Inferior parietal cortex (tissue), 1 donor: Measurements from ENCODE around the gene TMEM176B.
"Not testable (repeated sequence)": the region's sequence is repeated elsewhere in the genome, so short reads cannot be mapped to it uniquely, and the experiment has no call there.

Experiments
- DNase-seq: peaks from one replicate; pipeline ENCODE4 v3.0.0-alpha.2; 2016; ENCODE audit errors: extremely low spot score

The TMEM176B gene

DNA sequence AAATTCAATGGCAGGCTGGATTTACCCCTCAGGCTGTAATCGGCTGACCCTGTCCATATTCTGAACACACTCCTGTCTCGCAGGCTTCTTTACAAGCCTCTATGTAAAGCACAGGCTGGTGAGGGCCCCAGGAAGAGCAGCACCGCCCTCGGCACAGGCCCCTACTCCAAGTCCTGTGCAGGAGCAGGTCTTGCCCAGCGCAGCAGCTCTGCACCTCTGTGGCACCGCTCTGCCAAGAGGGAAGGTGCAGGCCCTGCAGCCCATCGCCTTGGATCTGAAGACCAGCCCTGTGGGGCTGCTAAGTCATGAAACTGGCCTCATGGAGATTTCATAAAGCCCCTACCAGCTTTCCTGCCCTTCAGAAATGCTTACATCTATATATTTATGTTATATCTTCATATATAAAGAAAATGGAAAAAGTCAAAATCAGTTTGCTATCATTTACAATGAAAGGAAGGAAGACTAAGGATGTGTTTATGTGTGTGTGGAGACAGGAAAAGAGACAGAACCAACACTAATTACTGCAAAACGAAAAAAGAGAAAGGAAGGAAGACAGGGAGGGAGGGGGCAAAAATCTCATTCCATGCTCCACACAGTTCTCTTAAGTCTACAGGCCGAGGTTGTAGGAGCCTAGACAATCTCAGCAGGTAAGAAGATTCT lies 9.6 kb downstream of the TMEM176B start:
- no peak for DNase-seq

DNA sequence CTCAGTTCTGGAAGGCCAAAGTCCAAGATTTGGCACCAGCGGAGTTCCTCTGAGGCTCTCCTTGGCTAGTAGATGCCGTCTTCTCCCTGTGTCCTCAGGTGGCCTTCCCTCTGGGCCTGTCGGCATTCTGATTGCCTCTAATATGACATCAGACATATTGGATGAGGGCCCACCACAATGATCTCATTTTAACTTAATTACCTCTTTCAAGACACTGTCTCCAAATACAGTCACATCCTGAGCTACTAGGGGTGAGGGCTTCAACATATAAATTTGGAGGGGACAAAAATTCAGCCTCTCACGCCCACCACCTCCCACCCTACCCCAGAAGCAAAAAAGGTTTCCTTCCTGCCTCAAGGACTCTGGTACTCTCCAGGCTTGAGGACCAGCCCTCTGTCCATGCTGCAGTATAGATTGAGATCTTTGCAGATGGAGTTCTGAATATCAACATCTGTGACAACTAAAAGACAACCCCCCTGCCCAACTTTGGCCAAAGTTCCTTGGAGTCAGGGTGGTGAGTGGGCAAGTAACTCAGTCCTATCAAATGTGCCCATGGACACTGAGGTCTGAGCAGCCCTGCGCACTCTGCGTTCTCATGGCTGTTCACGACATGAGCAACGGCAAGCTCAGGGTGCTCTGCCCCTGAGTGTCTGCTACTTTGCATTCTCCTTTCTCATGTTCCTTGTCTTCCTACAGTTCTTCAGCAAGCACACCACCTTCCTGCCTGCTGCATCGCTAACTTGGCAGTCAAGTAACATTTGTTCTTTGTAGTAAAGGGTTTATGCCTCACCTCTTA lies 11.5 kb downstream of the TMEM176B start:
- DNase-seq = no peak

- peak; percentile 65 for DNase-seq
Measured at GRCh38 chr7:150787321-150788281, 12.6 kb downstream of the TMEM176B start.

DNA sequence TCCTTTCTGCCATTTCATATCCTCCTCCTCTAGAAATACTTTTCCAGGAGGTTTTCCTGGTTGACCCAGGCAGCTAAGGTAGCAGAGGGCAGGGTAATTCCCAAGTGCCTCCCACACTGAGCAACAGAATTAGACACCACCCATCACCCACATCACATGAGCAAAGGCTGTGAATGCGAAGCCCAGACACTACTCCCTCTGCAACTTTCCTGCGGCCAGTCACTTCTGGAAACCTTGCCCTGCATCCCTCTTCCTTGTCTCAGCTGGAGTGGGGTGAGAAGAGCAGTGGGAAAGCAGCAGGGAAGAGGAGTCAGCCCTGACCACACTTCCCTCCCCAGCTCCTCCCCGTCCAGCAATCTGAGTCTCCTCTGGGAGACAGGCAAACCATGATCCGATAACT lies 15.2 kb downstream of the TMEM176B start:
- no peak for DNase-seq

DNA sequence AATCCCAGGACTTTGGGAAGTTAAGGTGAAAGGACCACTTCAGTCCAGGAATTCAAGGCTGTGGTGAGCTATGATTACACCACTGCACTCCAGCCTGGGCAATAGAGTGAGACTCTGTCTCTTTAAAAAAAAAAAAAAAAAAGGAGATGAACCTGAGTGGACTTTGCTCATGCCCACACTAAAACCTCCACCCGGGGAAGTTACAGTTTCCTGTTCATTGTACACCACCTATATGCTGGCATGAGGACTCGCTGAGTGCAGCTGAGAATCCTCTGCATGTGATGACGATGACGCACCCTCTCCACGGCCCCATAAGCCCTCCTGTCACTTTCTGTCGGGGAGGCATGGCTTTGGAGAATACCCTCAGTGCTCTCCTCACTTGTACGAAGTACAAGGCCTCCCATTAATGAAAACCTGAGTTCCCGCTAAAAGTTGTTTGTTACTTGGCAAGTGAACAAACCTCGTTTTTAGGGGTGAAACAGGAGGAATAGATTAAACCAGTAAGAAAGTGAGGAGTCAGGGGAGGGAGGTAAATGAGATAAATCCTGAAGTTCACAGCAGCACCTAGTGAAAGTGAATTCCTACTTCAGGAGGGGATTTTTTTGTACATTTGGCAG lies 15.9 kb downstream of the TMEM176B start:
- no peak for DNase-seq

DNA sequence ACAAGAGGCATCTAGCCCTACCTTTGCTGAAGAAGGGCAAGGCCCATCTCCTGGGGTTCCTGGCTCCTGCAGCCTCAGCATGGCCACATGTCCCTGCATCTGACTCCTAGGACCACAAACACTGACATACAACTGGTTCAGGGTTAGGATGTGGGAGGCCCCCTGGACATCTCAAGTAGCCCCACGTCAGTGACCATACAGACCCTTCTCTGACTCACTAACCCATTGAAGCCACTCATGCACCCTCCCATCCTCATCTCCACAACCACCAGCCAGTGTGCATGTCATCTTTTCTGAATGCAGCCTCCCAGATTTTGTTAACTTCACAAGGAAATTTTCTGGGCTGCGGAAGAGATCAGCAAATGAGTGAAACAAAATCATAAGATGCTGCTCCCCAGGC lies 18.2 kb downstream of the TMEM176B start:
- no peak for DNase-seq

GRCh38 chr7:150781103-150781502 lies 19.1 kb downstream of the TMEM176B start:
- DNase-seq = no peak

DNA sequence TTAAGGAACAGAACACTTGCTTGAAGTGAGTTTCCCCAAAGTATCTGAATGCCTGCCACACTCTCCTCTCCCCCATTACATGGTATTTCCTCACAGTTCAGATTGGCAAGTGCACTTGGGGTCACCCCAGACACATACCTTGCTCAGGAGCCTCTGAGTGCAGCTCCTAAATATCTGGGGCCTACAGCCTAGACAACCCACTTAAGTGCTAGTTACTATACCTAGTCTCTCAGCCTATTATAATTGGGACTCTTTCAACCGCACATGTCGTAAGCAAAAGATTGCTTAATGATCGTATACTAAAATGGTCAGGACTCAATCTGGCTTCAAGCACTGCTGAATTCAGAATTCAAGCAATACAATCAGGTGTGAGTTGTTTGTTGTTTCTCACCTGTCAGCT lies 19.9 kb downstream of the TMEM176B start:
- DNase-seq = no peak

- peak; percentile 90 for DNase-seq
Measured at GRCh38 chr7:150778738-150779301, 21.3 kb downstream of the TMEM176B start.

GRCh38 chr7:150778014-150778737 lies 22.0 kb downstream of the TMEM176B start:
- no peak for DNase-seq

DNA sequence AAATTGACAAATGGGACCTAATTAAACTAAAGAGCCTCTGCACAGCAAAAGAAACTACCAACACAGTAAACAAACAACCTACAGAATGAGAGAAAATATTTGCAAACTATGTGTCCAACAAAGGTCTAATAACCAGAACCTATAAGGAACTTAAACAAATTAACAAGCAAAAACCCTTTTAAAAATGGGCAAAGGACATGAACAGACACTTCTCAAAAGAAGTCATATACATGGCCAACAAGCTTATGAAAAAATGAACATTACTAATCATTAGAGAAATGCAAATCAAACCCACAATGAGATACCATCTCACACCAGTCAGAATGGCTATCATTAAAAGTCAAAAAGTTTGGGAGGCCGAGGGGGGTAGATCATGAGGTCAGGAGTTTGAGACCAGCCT lies 26.0 kb downstream of the TMEM176B start:
- not testable (repeated sequence) for DNase-seq

DNA sequence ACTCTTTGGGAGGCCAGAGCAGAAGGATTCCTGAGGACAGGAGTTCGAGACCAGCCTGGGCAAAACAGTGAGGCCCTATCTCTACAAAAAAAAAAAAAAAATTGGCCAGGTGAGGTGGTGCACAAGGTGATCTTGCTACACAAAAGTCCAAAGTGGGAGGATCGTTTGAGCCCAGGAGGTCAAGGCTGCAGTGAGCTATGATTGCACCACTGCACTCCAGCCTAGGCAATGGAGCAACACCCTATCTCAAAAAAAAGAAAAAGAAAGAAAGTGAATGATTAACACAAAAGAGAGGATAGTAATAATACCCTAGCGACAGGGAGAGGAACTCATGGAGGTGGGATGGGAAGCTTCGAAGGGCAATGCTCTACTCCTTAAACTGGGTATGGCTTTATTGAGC lies 30.4 kb downstream of the TMEM176B start:
- no peak for DNase-seq

GRCh38 chr7:150766334-150766709 lies 33.8 kb downstream of the TMEM176B start:
- no peak for DNase-seq

DNA sequence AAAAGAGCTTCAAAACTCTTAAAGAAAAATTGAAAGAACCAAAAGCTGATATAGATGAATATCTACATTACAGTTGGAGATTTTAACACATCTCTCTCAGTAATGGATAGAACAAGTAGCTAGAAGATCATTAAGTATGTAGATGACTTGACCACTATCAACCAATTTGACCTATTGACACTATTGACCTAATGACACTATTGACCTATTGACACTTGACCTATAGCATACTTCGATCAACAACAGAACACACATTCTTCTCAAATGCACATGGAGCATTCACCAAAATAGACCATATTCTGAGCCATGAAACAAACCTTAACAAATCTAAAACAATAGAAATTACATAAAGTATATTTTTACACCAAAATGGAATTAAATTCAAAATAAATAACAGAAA lies 40.7 kb downstream of the TMEM176B start:
- DNase-seq = no peak

- DNase-seq = peak; percentile 40
Measured at GRCh38 chr7:150756858-150757257, 43.3 kb downstream of the TMEM176B start.

DNA sequence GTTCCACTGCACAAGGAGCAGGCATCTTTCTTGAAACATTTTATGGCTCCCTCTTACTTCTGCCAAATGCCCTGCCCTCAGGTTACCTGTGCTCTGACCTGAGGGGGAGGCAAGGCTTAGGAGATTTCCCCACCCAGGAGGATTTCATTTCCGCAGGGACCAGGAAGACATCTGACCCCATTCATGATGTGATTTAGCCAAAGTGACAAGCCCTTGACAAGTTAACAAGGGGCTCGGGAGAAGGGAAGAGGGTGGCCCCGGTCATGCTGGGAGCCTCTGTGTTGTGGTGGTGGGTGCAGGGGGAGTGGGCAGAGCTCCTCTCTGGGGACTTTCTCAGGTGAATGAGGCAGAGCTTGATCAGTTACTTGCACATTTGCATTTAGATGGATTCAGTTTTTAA lies 44.0 kb downstream of the TMEM176B start:
- no peak for DNase-seq

DNA sequence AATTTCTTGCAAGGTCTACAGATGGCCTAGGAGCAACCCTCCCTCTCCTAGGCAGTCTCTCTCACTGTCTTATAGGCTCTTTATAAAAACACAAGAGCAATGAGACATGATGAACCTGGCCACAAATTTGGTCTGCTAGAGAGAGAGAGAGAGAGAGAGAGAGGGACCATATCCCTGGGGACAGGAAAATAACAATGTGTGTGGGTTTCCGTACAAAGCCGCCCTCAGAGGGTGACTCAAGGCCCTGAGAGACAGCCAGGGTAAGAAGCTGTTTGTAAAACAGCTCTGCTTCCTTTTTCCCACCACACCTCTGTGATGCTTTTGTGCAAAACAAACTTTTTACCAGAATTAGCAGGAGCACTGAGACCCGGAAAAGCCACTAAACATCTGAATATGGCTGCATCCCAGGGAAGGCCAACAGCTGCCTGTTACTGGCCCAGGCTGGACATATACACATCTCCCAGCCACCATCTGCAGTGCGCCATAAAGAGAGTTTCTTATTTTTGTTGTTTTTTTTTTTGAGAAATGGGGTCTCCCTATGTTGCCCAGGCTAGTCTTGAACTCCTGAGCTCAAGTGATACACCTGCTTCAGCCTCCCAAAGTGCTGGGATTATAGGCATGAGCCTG lies 44.6 kb downstream of the TMEM176B start:
- no peak for DNase-seq

- DNase-seq = no peak
Measured at GRCh38 chr7:150754951-150755350, 45.2 kb downstream of the TMEM176B start.

- no peak for DNase-seq
Measured at GRCh38 chr7:150753826-150754603, 46.1 kb downstream of the TMEM176B start.

- DNase-seq = no peak
Measured at GRCh38 chr7:150753239-150753638, 46.9 kb downstream of the TMEM176B start.
